ENCODE results near the gene ATXN10. TPM values are rescaled to one million over a fixed set of nuclear protein-coding genes. Genes with fewer than 3 reads are reported as not detected.

ATXN10 gene
- total and polyA plus RNA-seq, 2 experiments from 2014 or later: 109 to 216 TPM

DNA sequence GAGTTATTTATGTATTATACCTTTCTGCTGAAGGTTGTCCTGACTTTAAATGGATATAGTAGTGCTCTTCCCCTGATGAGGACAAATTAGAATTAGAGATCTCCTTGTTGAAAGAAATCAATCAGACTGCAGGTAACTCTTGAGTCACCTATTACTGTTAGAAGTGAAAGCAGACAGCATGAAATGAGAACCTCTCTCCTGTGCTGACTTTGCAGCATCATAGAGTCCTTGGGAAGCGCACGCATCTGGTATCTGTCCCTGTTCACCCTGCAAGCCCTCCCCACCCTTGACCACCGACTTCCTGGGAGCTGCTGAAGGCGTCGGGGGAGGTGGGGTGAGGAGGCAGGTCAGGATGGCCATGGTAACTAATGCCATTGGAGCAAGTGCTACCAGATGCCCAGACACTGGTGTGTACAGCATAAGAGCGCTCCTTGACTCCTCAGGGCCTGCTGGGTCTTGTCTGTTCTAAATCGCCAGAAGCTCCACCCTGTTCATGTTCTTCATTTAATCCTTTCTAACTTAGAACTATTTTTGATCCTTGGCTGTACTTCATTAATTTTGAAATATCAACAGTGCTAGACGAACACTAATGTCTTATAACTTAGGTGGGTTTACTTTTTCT is 161.4 kb downstream of the ATXN10 start:
- Histone ChIP-seq H2AFZ (no peak overlapping the region), H3K4me3 (no peak overlapping the region), H3K36me3 (ENCODE audit: low read depth) (peaks cover 6% of the 10 kb centered on the region; the same call in 1 of the 2 replicates), H3K4me1 (ENCODE audit: insufficient read depth) (peaks cover 24% of the 10 kb centered on the region), H3K27me3 (replicated peaks; ENCODE audit: insufficient read depth) (no peaks in the 10 kb centered on the region), H3K9me3 (ENCODE audit: low read depth) (no peaks in the 10 kb centered on the region), H3K9ac (no peak overlapping the region), H4K20me1 (ENCODE audit: insufficient read depth) (no peaks in the 10 kb centered on the region), H3K4me2 (ENCODE audit: unreplicated experiment) (no peak overlapping the region), H3K27ac (no peak overlapping the region), H3K79me2 (ENCODE audit: insufficient read depth) (no peaks in the 10 kb centered on the region), H3F3A (ENCODE audit: insufficient read depth) (peaks cover 28% of the 10 kb centered on the region), H3K9me2 (ENCODE audit: insufficient read depth) (no peaks in the 10 kb centered on the region)
- TF ChIP-seq EZH2phosphoT487 (IDR thresholded peaks at IDR 0.05; ENCODE audit: insufficient read depth, low read depth): no peak
- no peak for TF ChIP-seq EZH2 (IDR thresholded peaks at IDR 0.05; ENCODE audit: insufficient read depth, poor library complexity, severe bottlenecking)
- in situ Hi-C loops (cut with MboI): no loop called here
- no peak for DNase-seq
- 64 to 66% methylated on average over 8 of the region's 8 CpGs for WGBS, 2 experiments (ENCODE audit: low coverage in 1 of 2, low lambda C conversion rate in 2 of 2, missing lambda C conversion rate in 2 of 2)

DNA sequence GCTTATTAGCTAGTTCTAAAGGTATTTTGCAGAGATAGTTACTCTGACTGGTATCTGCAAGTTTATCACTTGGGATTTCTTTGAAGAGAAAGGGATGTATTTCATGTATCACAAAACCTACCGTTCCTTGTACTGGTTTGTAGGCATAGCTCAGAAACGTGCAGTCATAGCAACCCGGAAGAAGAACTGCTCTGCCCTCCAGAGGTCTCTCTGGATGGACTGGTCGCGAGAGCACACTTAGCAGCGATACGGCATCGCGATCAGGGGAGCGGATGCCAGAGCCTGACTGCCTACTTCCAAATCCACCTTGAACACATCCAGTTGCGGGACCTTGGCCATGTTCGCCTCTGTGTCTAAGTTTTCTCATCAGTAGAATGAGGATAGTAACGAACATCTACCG is 162.0 kb downstream of the ATXN10 start:
- no peak overlapping the region for H2AFZ ChIP-seq
- peaks cover 6% of the 10 kb centered on the region; the same call in 1 of the 2 replicates for H3K36me3 ChIP-seq (ENCODE audit: low read depth)
- in situ Hi-C loops (cut with MboI): no loop called here
- H3F3A ChIP-seq (ENCODE audit: insufficient read depth): peaks cover 23% of the 10 kb centered on the region
- H3K27ac ChIP-seq: no peak overlapping the region
- DNase-seq: no peak
- H3K79me2 ChIP-seq (ENCODE audit: insufficient read depth): no peaks in the 10 kb centered on the region
- H3K9me3 ChIP-seq (ENCODE audit: low read depth): no peaks in the 10 kb centered on the region
- no peaks in the 10 kb centered on the region for H3K27me3 ChIP-seq (replicated peaks; ENCODE audit: insufficient read depth)
- H3K9me2 ChIP-seq (ENCODE audit: insufficient read depth): no peaks in the 10 kb centered on the region
- no peak overlapping the region for H3K9ac ChIP-seq
- H4K20me1 ChIP-seq (ENCODE audit: insufficient read depth): 0 out of 2 replicates have a peak, but pooled peaks cover 4% of the 10 kb centered on the region
- H3K4me3 ChIP-seq: no peak overlapping the region
- peaks cover 19% of the 10 kb centered on the region for H3K4me1 ChIP-seq (ENCODE audit: insufficient read depth)
- H3K4me2 ChIP-seq (ENCODE audit: unreplicated experiment): no peak overlapping the region
- TF ChIP-seq EZH2phosphoT487 (IDR thresholded peaks at IDR 0.05; ENCODE audit: insufficient read depth, low read depth): no peak
- TF ChIP-seq EZH2 (IDR thresholded peaks at IDR 0.05; ENCODE audit: insufficient read depth, poor library complexity, severe bottlenecking): no peak
- 82 to 85% methylated on average over 14 of the region's 14 CpGs for WGBS, 2 experiments (ENCODE audit: low coverage in 1 of 2, low lambda C conversion rate in 2 of 2, missing lambda C conversion rate in 2 of 2)

DNA sequence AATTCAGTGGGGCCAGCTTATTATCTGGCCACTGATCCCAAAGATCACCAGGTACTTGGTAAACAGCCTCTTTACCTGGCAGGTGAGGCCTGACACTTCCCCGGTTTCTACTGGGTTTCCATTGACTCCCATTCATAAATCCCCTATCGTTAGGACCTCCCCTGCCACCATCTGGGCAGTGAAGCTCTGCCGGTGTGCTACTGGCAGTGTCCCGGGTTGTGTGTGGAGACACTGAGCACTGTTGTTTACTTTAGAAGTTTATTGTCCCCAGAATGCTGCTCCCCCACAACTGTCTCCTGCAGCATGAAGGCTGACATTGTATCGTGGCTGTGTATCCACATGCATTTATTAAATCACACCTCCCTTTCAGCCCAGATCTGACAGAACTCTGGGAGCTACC is 162.6 kb downstream of the ATXN10 start:
- peaks cover 6% of the 10 kb centered on the region; the same call in 1 of the 2 replicates for H3K36me3 ChIP-seq (ENCODE audit: low read depth)

DNA sequence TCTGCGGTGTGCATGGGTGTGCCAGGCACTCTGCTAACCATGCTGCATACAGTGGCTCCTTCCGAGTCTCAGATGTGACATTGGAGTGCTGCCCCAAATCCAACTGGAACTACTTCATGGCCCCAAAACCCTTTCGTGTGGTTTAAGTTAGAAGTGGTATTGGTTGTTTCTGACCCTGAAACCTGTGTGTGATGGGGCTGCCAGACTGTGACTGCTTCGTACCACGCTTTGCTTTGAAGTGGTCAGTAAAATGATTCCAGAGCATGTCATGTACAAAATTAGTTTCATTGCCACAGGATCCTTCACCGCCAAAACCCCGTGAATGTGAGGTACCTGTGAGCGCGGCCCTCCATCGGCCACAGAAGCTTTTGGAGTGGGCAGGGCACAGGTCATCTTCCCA is 163.2 kb downstream of the ATXN10 start:
- Histone ChIP-seq H3K36me3 (ENCODE audit: low read depth) (peaks cover 4% of the 10 kb centered on the region; the same call in 1 of the 2 replicates), H4K20me1 (ENCODE audit: insufficient read depth) (0 out of 2 replicates have a peak, but pooled peaks cover 4% of the 10 kb centered on the region), H3F3A (ENCODE audit: insufficient read depth) (peaks cover 13% of the 10 kb centered on the region), H3K27ac (no peak overlapping the region), H3K4me3 (no peak overlapping the region), H2AFZ (no peak overlapping the region), H3K4me1 (ENCODE audit: insufficient read depth) (peaks cover 13% of the 10 kb centered on the region), H3K27me3 (replicated peaks; ENCODE audit: insufficient read depth) (no peaks in the 10 kb centered on the region), H3K9ac (no peak overlapping the region), H3K9me2 (ENCODE audit: insufficient read depth) (no peaks in the 10 kb centered on the region), H3K4me2 (ENCODE audit: unreplicated experiment) (no peak overlapping the region), H3K9me3 (ENCODE audit: low read depth) (no peaks in the 10 kb centered on the region), H3K79me2 (ENCODE audit: insufficient read depth) (no peaks in the 10 kb centered on the region)
- whole genome bisulfite sequencing, 2 experiments (ENCODE audit: low coverage in 1 of 2, low lambda C conversion rate in 2 of 2, missing lambda C conversion rate in 2 of 2): 84 to 91% methylated on average over 10 of the region's 10 CpGs
- no peak for DNase-seq
- in situ Hi-C loops (cut with MboI): no loop called here
- TF ChIP-seq EZH2 (IDR thresholded peaks at IDR 0.05; ENCODE audit: insufficient read depth, poor library complexity, severe bottlenecking) (no peak), EZH2phosphoT487 (IDR thresholded peaks at IDR 0.05; ENCODE audit: insufficient read depth, low read depth) (no peak)

More for the DNA sequence above, 162.6 kb downstream of the ATXN10 start:
- 67 to 68% methylated on average over 5 of the region's 5 CpGs for WGBS, 2 experiments (ENCODE audit: low coverage in 1 of 2, low lambda C conversion rate in 2 of 2, missing lambda C conversion rate in 2 of 2)
- H3K79me2 ChIP-seq (ENCODE audit: insufficient read depth): no peaks in the 10 kb centered on the region
- no peak overlapping the region for H3K27ac ChIP-seq
- no peak overlapping the region for H3K9ac ChIP-seq
- H3K4me2 ChIP-seq (ENCODE audit: unreplicated experiment): no peak overlapping the region
- H4K20me1 ChIP-seq (ENCODE audit: insufficient read depth): 0 out of 2 replicates have a peak, but pooled peaks cover 4% of the 10 kb centered on the region
- no peaks in the 10 kb centered on the region for H3K9me3 ChIP-seq (ENCODE audit: low read depth)
- H3K4me1 ChIP-seq (ENCODE audit: insufficient read depth): peaks cover 13% of the 10 kb centered on the region
- H3K9me2 ChIP-seq (ENCODE audit: insufficient read depth): no peaks in the 10 kb centered on the region
- no peak for DNase-seq
- H3K27me3 ChIP-seq (replicated peaks; ENCODE audit: insufficient read depth): no peaks in the 10 kb centered on the region
- H2AFZ ChIP-seq: no peak overlapping the region
- H3K4me3 ChIP-seq: no peak overlapping the region
- in situ Hi-C loops (cut with MboI): no loop called here
- peaks cover 19% of the 10 kb centered on the region for H3F3A ChIP-seq (ENCODE audit: insufficient read depth)
- TF ChIP-seq EZH2phosphoT487 (IDR thresholded peaks at IDR 0.05; ENCODE audit: insufficient read depth, low read depth) (no peak), EZH2 (IDR thresholded peaks at IDR 0.05; ENCODE audit: insufficient read depth, poor library complexity, severe bottlenecking) (no peak)
